Activated CD8-positive, alpha-beta memory T cell treated with anti-CD3 and anti-CD28 coated beads, Interleukin-2, amount 50 U/mL, for 48 hours (primary cell): Measurements from ENCODE around the gene ALDH4A1.
A peak's percentile ranks its signal among the peaks of the same experiment; 100 is the strongest.

Experiments used
- DNase-seq: peaks from one replicate; pipeline ENCODE4 v3.0.0-alpha.2; 2020

Gene ALDH4A1

GRCh38 chr1:18922319-18922726 is 20.0 kb upstream of the ALDH4A1 start:
- no peak for DNase-seq

GRCh38 chr1:18921516-18922251 is 19.3 kb upstream of the ALDH4A1 start:
- DNase-seq: no peak

- DNase-seq: no peak
Observed at GRCh38 chr1:18920931-18921330, 18.6 kb upstream of the ALDH4A1 start.

- DNase-seq: no peak
Observed at GRCh38 chr1:18919956-18920355, 17.6 kb upstream of the ALDH4A1 start.

GRCh38 chr1:18919197-18919905 is 17.0 kb upstream of the ALDH4A1 start:
- no peak for DNase-seq

GRCh38 chr1:18918417-18918816 is 16.1 kb upstream of the ALDH4A1 start:
- no peak for DNase-seq

- DNase-seq: no peak
Observed at GRCh38 chr1:18917071-18917799, 14.9 kb upstream of the ALDH4A1 start.

- no peak for DNase-seq
Observed at GRCh38 chr1:18915341-18915740, 13.0 kb upstream of the ALDH4A1 start.

- DNase-seq: peak; percentile 92
Observed at GRCh38 chr1:18913065-18913835, 10.9 kb upstream of the ALDH4A1 start.

- DNase-seq: no peak
Observed at GRCh38 chr1:18912550-18912949, 10.2 kb upstream of the ALDH4A1 start.

GRCh38 chr1:18908911-18909771 is 6.8 kb upstream of the ALDH4A1 start:
- no peak for DNase-seq

- DNase-seq: no peak
Observed at GRCh38 chr1:18907917-18908845, 5.8 kb upstream of the ALDH4A1 start.

- peak; percentile 67 for DNase-seq
Observed at GRCh38 chr1:18907021-18907916, 4.9 kb upstream of the ALDH4A1 start.

- no peak for DNase-seq
Observed at GRCh38 chr1:18903291-18903756, 969 bp upstream of the ALDH4A1 start.

GRCh38 chr1:18901952-18902522 is 318 bp downstream of the ALDH4A1 start:
- DNase-seq: peak; percentile 63

- no peak for DNase-seq
Observed at GRCh38 chr1:18901147-18901951, 1.0 kb downstream of the ALDH4A1 start.

- DNase-seq: no peak
Observed at GRCh38 chr1:18900303-18900841, 2.0 kb downstream of the ALDH4A1 start.
